GM12878 (cell line): Measurements from ENCODE around the gene RACGAP1. TPM values are rescaled to one million over a fixed set of nuclear protein-coding genes. Genes with fewer than 3 reads are reported as not detected.

Experiments
- ATAC-seq: fragments of 200-7000 bp; cut with Tn5 transposase; 3 replicates; pipeline ENCODE4 v1.9.1; 2020; ENCODE audit warnings: mild to moderate bottlenecking, moderate library complexity
- BruUV-seq: library from RNA; stranded (reverse); fragments of 400-500 nt; replicated peaks from 2 replicates; lab custom pipeline; 2021; lab: Mats Ljungman, UMichigan
- CTCF ChIA-PET: fragments of 300-600 bp; sonication (Branson Sonifier 250); formaldehyde crosslinking; extraction: SDS; loops from one replicate; lab custom pipeline; 2021; ENCODE audit warnings: inconsistent platforms; lab: Yijun Ruan, JAX
- POLR2A ChIA-PET: fragments of 350-600 bp; formaldehyde crosslinking; extraction: SDS; loops from one replicate; lab custom pipeline; 2021; ENCODE audit warnings: inconsistent platforms; lab: Charles Lee
- RAD21 ChIA-PET: fragments of 300-600 bp; sonication (Branson Sonifier 250); formaldehyde crosslinking; loops from one replicate; lab custom pipeline; 2023; ENCODE audit warnings: antibody characterized with exemption; ENCODE audit not compliant: unreplicated experiment; lab: Charles Lee
- SMC1A ChIA-PET: fragments of 300-600 bp; sonication (Branson Sonifier 250); formaldehyde crosslinking; loops from one replicate; lab custom pipeline; 2023; ENCODE audit not compliant: unreplicated experiment, uncharacterized antibody; lab: Charles Lee
- DNase-seq: peaks from one replicate; pipeline ENCODE4 v3.0.0-alpha.2; 2011; ENCODE audit warnings: low read depth, low spot score
- FAIRE-seq: peaks from 3 replicates; lab custom pipeline; 2011; peaks lifted over from hg19 to GRCh38; lab: Jason Lieb, UNC
- H2AFZ ChIP-seq: 2 replicates; pipeline ENCODE4 v1.6.0; 2011; ENCODE audit warnings: low read depth, low read length, control low read depth; ENCODE audit not compliant: control insufficient read depth
- H3K27ac ChIP-seq: 2 replicates; pipeline ENCODE4 v1.5.1; 2011; ENCODE audit warnings: control low read depth; ENCODE audit not compliant: control insufficient read depth, insufficient read depth
- H3K27me3 ChIP-seq, 2 experiments: replicated peaks in 1 of 2; 2 replicates each; pipeline versions ENCODE4 v1.6.0 to v1.6.1; 2011; ENCODE audit warnings: low read length in 1 of 2; ENCODE audit not compliant: control insufficient read depth in 2 of 2, insufficient read depth in 2 of 2
- H3K36me3 ChIP-seq, 2 experiments: 2 replicates each; pipeline ENCODE4 v1.5.1; 2011; ENCODE audit warnings: low read length in 1 of 2; ENCODE audit not compliant: control insufficient read depth in 2 of 2, insufficient read depth in 2 of 2
- H3K4me1 ChIP-seq: 2 replicates; pipeline ENCODE4 v1.6.1; 2011; ENCODE audit warnings: mild to moderate bottlenecking, low read length, moderate library complexity, mixed read lengths; ENCODE audit not compliant: control insufficient read depth, insufficient read depth
- H3K4me2 ChIP-seq: 2 replicates; pipeline ENCODE4 v1.6.0; 2011; ENCODE audit warnings: control low read depth; ENCODE audit not compliant: control insufficient read depth, insufficient read depth
- H3K4me3 ChIP-seq: fragments of 200-600 bp; sonication (generic); 2 replicates; pipeline ENCODE4 v1.5.1; 2016
- H3K79me2 ChIP-seq: 2 replicates; pipeline ENCODE4 v1.6.0; 2011; ENCODE audit warnings: low read length; ENCODE audit not compliant: control insufficient read depth, insufficient read depth
- H3K9ac ChIP-seq: 2 replicates; pipeline ENCODE4 v1.8.0; 2011; ENCODE audit warnings: low read length, control low read depth, mixed read lengths; ENCODE audit not compliant: control insufficient read depth, insufficient read depth
- H3K9me3 ChIP-seq: replicated peaks from 3 replicates; pipeline ENCODE4 v1.5.1; 2011; ENCODE audit warnings: mild to moderate bottlenecking, low read length; ENCODE audit not compliant: control insufficient read depth, insufficient read depth
- H4K20me1 ChIP-seq: 2 replicates; pipeline ENCODE4 v1.6.0; 2011; ENCODE audit not compliant: control insufficient read depth, insufficient read depth
- CUX1 ChIP-seq: IDR thresholded peaks from 2 replicates; pipeline ENCODE4 v1.6.1; 2012; ENCODE audit warnings: improper control_type of control experiment, low read depth, low read length; ENCODE audit not compliant: insufficient replicate concordance
- NFYB ChIP-seq: IDR thresholded peaks from 2 replicates; pipeline ENCODE4 v1.6.1; 2011; ENCODE audit warnings: low read depth, mild to moderate bottlenecking, low read length, improper control_type of control experiment, moderate library complexity; ENCODE audit not compliant: insufficient read depth
- NR2F1 ChIP-seq: fragments of 450-650 bp; conservative IDR thresholded peaks from 2 replicates; pipeline ENCODE4 v1.6.1; 2017; ENCODE audit warnings: mild to moderate bottlenecking
- PML ChIP-seq: IDR thresholded peaks from 2 replicates; pipeline ENCODE4 v1.6.1; 2012; ENCODE audit warnings: low read length, inconsistent platforms
- RFX5 ChIP-seq: IDR thresholded peaks from 2 replicates; pipeline ENCODE4 v1.6.1; 2011; ENCODE audit warnings: low read depth, low read length, improper control_type of control experiment
- RUNX3 ChIP-seq: IDR thresholded peaks from 2 replicates; pipeline ENCODE4 v1.6.1; 2012; ENCODE audit warnings: low read length, inconsistent platforms
- SIN3A ChIP-seq: IDR thresholded peaks from 2 replicates; pipeline ENCODE4 v1.6.1; 2012; ENCODE audit warnings: low read depth, low read length, improper control_type of control experiment
- SKIL ChIP-seq: fragments of 450-650 bp; IDR thresholded peaks from 2 replicates; pipeline ENCODE4 v1.6.1; 2017; ENCODE audit warnings: mild to moderate bottlenecking, low read depth, inconsistent platforms; ENCODE audit not compliant: poor library complexity, severe bottlenecking
- SREBF2 ChIP-seq: IDR thresholded peaks from 2 replicates; pipeline ENCODE4 v1.6.1; 2012; ENCODE audit warnings: mild to moderate bottlenecking, low read length
- STAT3 ChIP-seq: IDR thresholded peaks from 2 replicates; pipeline ENCODE4 v1.6.1; 2011; ENCODE audit warnings: low read depth, low read length, improper control_type of control experiment
- YY1 ChIP-seq: IDR thresholded peaks from 2 replicates; pipeline ENCODE4 v1.6.1; 2011; ENCODE audit warnings: low read depth, mild to moderate bottlenecking, low read length
- ZNF24 ChIP-seq: fragments of 450-650 bp; IDR thresholded peaks from 2 replicates; pipeline ENCODE4 v1.6.1; 2017; ENCODE audit warnings: antibody characterized with exemption, mild to moderate bottlenecking
- in situ Hi-C: fragments of 300-500 bp; cut with MboI; formaldehyde crosslinking; loops from 9 replicates; pipeline ENCODE4 v1.14.3; 2018; ENCODE audit warnings: mixed read lengths
- intact Hi-C: fragments of 100-400 bp; cut with micrococcal nuclease; formaldehyde crosslinking; loops from one replicate; pipeline ENCODE4 v1.14.2; 2022; ENCODE audit not compliant: unreplicated experiment
- polyA plus RNA-seq, 11 experiments: library from polyadenylated mRNA; depleted of rRNA in 4 of 11; unstranded in 6 of 11; stranded (reverse) in 5 of 11; fragments of >200 nt; fragmentation: Nextera tagmentation in 4 of 11; fragmentation: Illumina TruSeq in 1 of 11; extraction: Ambion mirVana in 4 of 11; extraction: Trizol in 1 of 11; gene quantifications; 1 replicate in 1 of 11; 2 replicates in 10 of 11; pipeline versions ENCODE4 v1.2.1 to v1.2.3, GENCODE V29; 2011 to 2016; ENCODE audit warnings: inconsistent platforms in 2 of 11, missing spikeins in 2 of 11, low read depth in 1 of 11
- total RNA-seq, 4 experiments: library from RNA; depleted of rRNA in 3 of 4; stranded (reverse); fragments of >200 nt in 3 of 4; fragmentation: Illumina TruSeq in 1 of 4; extraction: Trizol in 1 of 4; gene quantifications; 2 replicates each; pipeline versions ENCODE4 v1.2.1 to v1.2.3, GENCODE V29; 2013 to 2021

Gene RACGAP1
- total and polyA plus RNA-seq, 10 of the 15 experiments (the other 5 are each of a cell fraction or from before 2014, with no cell fraction given): 32.4 to 87.9 (median 76.2) TPM

DNA sequence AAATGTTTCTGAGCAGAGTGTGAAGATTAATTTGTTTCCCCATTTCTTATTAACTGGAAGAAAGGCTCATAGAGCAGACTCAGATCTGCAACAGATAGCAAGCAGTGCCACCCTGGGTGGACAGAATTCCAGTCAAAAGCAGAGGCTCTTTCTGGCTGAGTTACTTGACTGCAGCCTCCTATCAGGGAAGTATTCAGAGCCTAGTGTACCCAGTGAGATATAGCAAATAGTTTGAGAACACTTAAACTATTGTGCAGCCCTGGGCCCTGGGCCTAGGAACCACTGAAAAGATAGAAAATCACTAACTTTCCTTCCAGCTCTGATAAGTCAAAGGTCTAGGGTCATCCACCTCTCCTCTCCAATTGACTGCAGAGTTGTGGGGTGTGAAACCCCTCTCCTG is 86.0 kb downstream of the RACGAP1 start:
- no TSS peak for BruUV-seq
- H3K27ac ChIP-seq: no peak overlapping the region
- POLR2A ChIA-PET: no interaction called here

More for the DNA sequence above, 86.0 kb downstream of the RACGAP1 start:
- in situ Hi-C loops (no loop called here), intact Hi-C loops (no loop called here)
- FAIRE-seq (no peak), ATAC-seq (no peak), DNase-seq (no peak)
- no peaks in the 10 kb centered on the region for H3K4me1 ChIP-seq
- H4K20me1 ChIP-seq: no peaks in the 10 kb centered on the region
- H3K4me3 ChIP-seq: no peak overlapping the region
- ChIA-PET CTCF (interaction anchor here (1.2 to 1.4 kb wide), 2 partner anchors 56 to 73 kb away, joined by 3 read pairs; no protein-coding TSS in a partner anchor), RAD21 (interaction anchor here (0.6 kb wide), 1 partner anchor 533 kb away, joined by 3 read pairs; no protein-coding TSS in a partner anchor), SMC1A (no interaction called here)
- no peaks in the 10 kb centered on the region for H3K27me3 ChIP-seq
- H3K9me3 ChIP-seq: no peaks in the 10 kb centered on the region
- no peaks in the 10 kb centered on the region for H3K36me3 ChIP-seq
- no peaks in the 10 kb centered on the region for H3K79me2 ChIP-seq
- no peak overlapping the region for H3K9ac ChIP-seq
- no peak overlapping the region for H3K4me2 ChIP-seq
- no peak for TF ChIP-seq SREBF2
- TF ChIP-seq YY1: no peak
- TF ChIP-seq RFX5: no peak
- no peak for TF ChIP-seq ZNF24
- TF ChIP-seq SKIL: no peak
- TF ChIP-seq NR2F1: no peak
- no peak for TF ChIP-seq STAT3
- TF ChIP-seq RUNX3: no peak
- TF ChIP-seq NFYB: no peak
- no peak for TF ChIP-seq PML
- TF ChIP-seq CUX1: no peak
- TF ChIP-seq SIN3A: no peak
- H2AFZ ChIP-seq: no peak overlapping the region
